Astrocyte of the spinal cord (primary cell): ENCODE data around the gene SLC16A8.

ENCODE experiments used
- DNase-seq: peaks from one replicate; pipeline ENCODE4 v3.0.0; 2011; ENCODE audit warnings: low read depth, low spot score
- H3K4me3 ChIP-seq: 2 replicates; pipeline ENCODE4 v1.5.1; 2011; ENCODE audit warnings: low read depth, mild to moderate bottlenecking, low read length, moderate library complexity
- in situ Hi-C: cut with HindIII; loops from 2 replicates; pipeline ENCODE4 v1.10.0; 2017; ENCODE audit warnings: low sequenced_read_pairs
- TF ChIP-seq, protein P1 (sequence below): IDR thresholded peaks from 2 replicates; pipeline ENCODE4 v1.5.1; 2012; ENCODE audit warnings: low read depth, mild to moderate bottlenecking, low read length, inconsistent platforms

The SLC16A8 gene

GRCh38 chr22:38112381-38112780, 28.4 kb upstream of the SLC16A8 start:
- TF ChIP-seq, protein P1, sequence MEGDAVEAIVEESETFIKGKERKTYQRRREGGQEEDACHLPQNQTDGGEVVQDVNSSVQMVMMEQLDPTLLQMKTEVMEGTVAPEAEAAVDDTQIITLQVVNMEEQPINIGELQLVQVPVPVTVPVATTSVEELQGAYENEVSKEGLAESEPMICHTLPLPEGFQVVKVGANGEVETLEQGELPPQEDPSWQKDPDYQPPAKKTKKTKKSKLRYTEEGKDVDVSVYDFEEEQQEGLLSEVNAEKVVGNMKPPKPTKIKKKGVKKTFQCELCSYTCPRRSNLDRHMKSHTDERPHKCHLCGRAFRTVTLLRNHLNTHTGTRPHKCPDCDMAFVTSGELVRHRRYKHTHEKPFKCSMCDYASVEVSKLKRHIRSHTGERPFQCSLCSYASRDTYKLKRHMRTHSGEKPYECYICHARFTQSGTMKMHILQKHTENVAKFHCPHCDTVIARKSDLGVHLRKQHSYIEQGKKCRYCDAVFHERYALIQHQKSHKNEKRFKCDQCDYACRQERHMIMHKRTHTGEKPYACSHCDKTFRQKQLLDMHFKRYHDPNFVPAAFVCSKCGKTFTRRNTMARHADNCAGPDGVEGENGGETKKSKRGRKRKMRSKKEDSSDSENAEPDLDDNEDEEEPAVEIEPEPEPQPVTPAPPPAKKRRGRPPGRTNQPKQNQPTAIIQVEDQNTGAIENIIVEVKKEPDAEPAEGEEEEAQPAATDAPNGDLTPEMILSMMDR, result no peak
- in situ Hi-C loops, result no loop called here
- no peak overlapping the region for H3K4me3 ChIP-seq
- DNase-seq, result no peak

DNA sequence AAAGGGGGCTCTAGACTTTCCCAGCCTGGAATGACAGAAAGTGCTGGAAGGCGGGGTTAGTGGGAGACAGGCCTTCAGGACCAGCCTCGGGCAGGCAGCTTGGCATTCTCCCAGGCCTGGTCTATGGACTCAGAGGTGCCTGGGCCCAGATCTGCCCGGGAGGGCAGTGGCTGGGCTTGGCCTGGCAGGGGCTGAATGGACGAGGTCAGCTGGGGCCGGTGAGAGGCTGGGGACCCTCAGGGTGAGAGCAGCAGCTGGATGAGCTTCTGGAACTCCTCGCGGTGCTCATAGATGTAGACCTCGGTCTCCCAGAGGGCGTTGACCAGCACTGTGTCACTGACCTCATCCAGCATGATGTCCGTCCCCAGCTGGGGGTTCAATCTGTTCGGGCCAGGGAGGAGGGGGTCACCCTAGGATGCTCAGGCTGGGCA, 28.0 kb upstream of the SLC16A8 start:
- DNase-seq, result no peak
- H3K4me3 ChIP-seq, result no peak overlapping the region
- TF ChIP-seq, protein P1, result no peak
- in situ Hi-C loops, result no loop called here

- H3K4me3 ChIP-seq, result no peak overlapping the region
- in situ Hi-C loops, result no loop called here
- no peak for DNase-seq
- TF ChIP-seq, protein P1, result no peak
Measured at GRCh38 chr22:38110863-38111852, 27.2 kb upstream of the SLC16A8 start.

- TF ChIP-seq, protein P1, result no peak
- no peak within 1 kb of the TSS for H3K4me3 ChIP-seq
- no peak for DNase-seq
- in situ Hi-C loops, result no loop called here
Measured at GRCh38 chr22:38110008-38110862, 26.3 kb upstream of the SLC16A8 start, which contains the start of gene BAIAP2L2. Gene BAIAP2L2, minus strand, starts transcription at chr22:38110684. Its CDS starts 159 bp downstream, at chr22:38110525.

DNA sequence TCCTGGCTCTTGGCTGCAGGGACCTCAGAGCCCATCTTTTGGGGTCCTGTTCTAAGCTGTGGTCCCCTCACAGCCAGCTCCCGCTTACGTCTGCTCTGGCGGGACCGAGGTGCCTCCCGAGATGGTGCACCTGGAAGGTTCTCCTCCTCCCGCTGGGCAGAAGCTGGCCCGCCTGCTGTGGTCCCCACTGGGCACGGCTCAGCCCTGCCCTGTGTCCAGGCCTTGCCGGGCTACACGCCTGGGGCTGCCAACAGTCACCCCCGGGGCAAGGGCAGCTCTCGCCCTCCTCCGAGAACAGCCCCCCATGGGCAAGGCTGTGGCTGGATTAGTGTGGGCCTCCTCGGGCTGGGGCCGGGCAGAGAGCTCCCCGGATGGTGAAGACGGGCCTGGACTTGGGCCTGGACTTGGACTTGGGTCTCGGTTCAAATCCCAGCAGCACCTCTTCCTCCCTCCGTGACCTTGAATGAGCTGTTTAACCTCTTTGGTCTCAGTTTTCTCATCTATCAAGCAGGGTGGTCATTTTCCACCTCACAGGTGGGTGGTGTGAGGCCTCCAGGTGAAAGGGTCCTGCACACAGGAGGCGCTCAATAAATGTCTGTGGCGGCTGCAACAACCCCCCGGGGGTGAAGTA, 25.5 kb upstream of the SLC16A8 start:
- no peak overlapping the region for H3K4me3 ChIP-seq
- TF ChIP-seq, protein P1, result no peak
- no peak for DNase-seq
- in situ Hi-C loops, result no loop called here
